T-cell (primary cell): ENCODE measurements around the gene HEPACAM. TPM values are rescaled to one million over a fixed set of nuclear protein-coding genes. Genes with fewer than 3 reads are reported as not detected.

Experiments
- ATAC-seq, 4 experiments: fragments of 200-7000 bp in 3 of 4; fragments of 150-1000 bp in 1 of 4; cut with Tn5 transposase; replicated peaks in 1 of 4; 1 replicate in 3 of 4; 2 replicates in 1 of 4; pipeline ENCODE4 v1.10.0; 2021; ENCODE audit warnings: moderate library complexity in 3 of 4, mild to moderate bottlenecking in 2 of 4, moderate number of reproducible peaks in 1 of 4
- CTCF ChIA-PET, 2 donors: fragments of 300-600 bp; sonication (Branson Sonifier 250); formaldehyde crosslinking; loops; one replicate each; lab custom pipeline; 2022; ENCODE audit warnings: antibody characterized with exemption in 2 of 2; lab: Charles Lee
- POLR2A ChIA-PET, 2 donors: fragments of 300-600 bp; sonication (Branson Sonifier 250); formaldehyde crosslinking; loops; one replicate each; lab custom pipeline; 2022; ENCODE audit warnings: antibody characterized with exemption in 2 of 2; lab: Charles Lee
- DNase-seq, 35 experiments: peaks; one replicate each; pipeline versions ENCODE4 v3.0.0 to v3.0.0-alpha.2; 2013 to 2023
- H3K27ac ChIP-seq: one replicate; pipeline ENCODE4 v1.5.1; 2013; ENCODE audit warnings: low read length
- H3K27me3 ChIP-seq, 2 experiments: replicated peaks in 1 of 2; 1 replicate in 1 of 2; 2 replicates in 1 of 2; pipeline versions ENCODE4 v1.6.1 to v1.7.0; 2013; ENCODE audit warnings: low read length in 1 of 2, mixed read lengths in 1 of 2; ENCODE audit not compliant: control insufficient read depth in 2 of 2, insufficient read depth in 2 of 2; ENCODE audit errors: extremely low read depth in 1 of 2
- H3K36me3 ChIP-seq, 2 donors: 1 replicate in 1 of 2; 2 replicates in 1 of 2; pipeline versions ENCODE4 v1.6.1 to v1.7.0; 2013; ENCODE audit warnings: low read length in 1 of 2; ENCODE audit not compliant: control insufficient read depth in 2 of 2, insufficient read depth in 1 of 2; ENCODE audit errors: extremely low read depth in 1 of 2
- H3K4me1 ChIP-seq, 2 experiments: 1 replicate in 1 of 2; 2 replicates in 1 of 2; pipeline versions ENCODE4 v1.6.1 to v1.7.0; 2013; ENCODE audit warnings: low read length in 2 of 2, mixed read lengths in 1 of 2; ENCODE audit not compliant: insufficient read depth in 2 of 2, control insufficient read depth in 1 of 2; ENCODE audit errors: extremely low read depth in 1 of 2
- H3K4me3 ChIP-seq, 2 donors: 1 replicate in 1 of 2; 2 replicates in 1 of 2; pipeline versions ENCODE4 v1.5.1 to v1.7.0; 2013; ENCODE audit warnings: mild to moderate bottlenecking in 2 of 2, low read length in 1 of 2, moderate library complexity in 1 of 2; ENCODE audit not compliant: control insufficient read depth in 1 of 2; ENCODE audit errors: extremely low read depth in 1 of 2
- H3K9me3 ChIP-seq: 2 replicates; pipeline ENCODE4 v1.7.0; 2013
- H3K27ac Mint-ChIP-seq, 2 donors: one replicate each; pipeline ENCODE4 v1.8.0; 2020 to 2021; ENCODE audit warnings: mild to moderate bottlenecking in 2 of 2, mixed read lengths in 2 of 2
- H3K27me3 Mint-ChIP-seq, 2 donors: one replicate each; pipeline ENCODE4 v1.8.0; 2021 to 2022; ENCODE audit warnings: mixed read lengths in 2 of 2
- H3K36me3 Mint-ChIP-seq: one replicate; pipeline ENCODE4 v1.8.0; 2021; ENCODE audit warnings: mixed read lengths
- H3K4me1 Mint-ChIP-seq, 3 donors: one replicate each; pipeline ENCODE4 v1.8.0; 2020 to 2022; ENCODE audit warnings: mixed read lengths in 3 of 3, mild to moderate bottlenecking in 1 of 3
- H3K4me3 Mint-ChIP-seq, 3 donors: one replicate each; pipeline ENCODE4 v1.8.0; 2020 to 2022; ENCODE audit warnings: mild to moderate bottlenecking in 3 of 3, mixed read lengths in 3 of 3, moderate library complexity in 3 of 3
- H3K9me3 Mint-ChIP-seq, 3 donors: one replicate each; pipeline ENCODE4 v1.8.0; 2020 to 2022; ENCODE audit warnings: mixed read lengths in 3 of 3
- WGBS: methylation state at CpG from one replicate; pipeline ENCODE4 v1.1.5; 2013; ENCODE audit warnings: missing lambda C conversion rate; ENCODE audit not compliant: insufficient coverage; 5-methylcytosine and 5-hydroxymethylcytosine counted together
- total RNA-seq, 35 experiments: library from RNA in 6 of 35; stranded (reverse) in 6 of 35; fragments of 120-200 nt in 1 of 35; gene quantifications; one replicate each; pipeline versions ENCODE4 v1.2.1 to v1.2.4 and lab custom pipeline; 2013 to 2026

Gene HEPACAM
- total RNA-seq, 5 donors from 2014 or later (not counting 1 experiment from before 2014, with no cell fraction given): not detected

- POLR2A ChIA-PET: no interaction called here
- CTCF ChIA-PET: no interaction called here
- H3K27ac Mint-ChIP-seq: no peak overlapping the region
- H3K36me3 Mint-ChIP-seq: no peaks in the 10 kb centered on the region
- no peak overlapping the region for H3K4me3 Mint-ChIP-seq
- H3K27me3 Mint-ChIP-seq: peaks cover 3 to 17% of the 10 kb centered on the region in 2 donors
- Histone ChIP-seq H3K9me3 (no peaks in the 10 kb centered on the region), H3K27ac (no peak overlapping the region), H3K36me3 (no peaks in the 10 kb centered on the region), H3K4me1 (peaks cover 0 to 4% of the 10 kb centered on the region in 2 experiments), H3K4me3 (no peak overlapping the region), H3K27me3 (peaks cover 0 to 36% of the 10 kb centered on the region in 2 experiments)
- DNase-seq: no peak
- 81% methylated on average over 3 of the region's 16 CpGs for WGBS
- no peaks in the 10 kb centered on the region for H3K9me3 Mint-ChIP-seq
- peaks cover 2 to 15% (median 7%) of the 10 kb centered on the region in 3 donors for H3K4me1 Mint-ChIP-seq
- ATAC-seq: no peak
Measured at GRCh38 chr11:124896071-124896750, 39.6 kb downstream of the HEPACAM start.

GRCh38 chr11:124895471-124895971, 40.3 kb downstream of the HEPACAM start:
- Mint-ChIP-seq H3K36me3 (no peaks in the 10 kb centered on the region), H3K27me3 (peaks cover 3 to 17% of the 10 kb centered on the region in 2 donors), H3K4me1 (peaks cover 2 to 15% (median 7%) of the 10 kb centered on the region in 3 donors), H3K9me3 (no peaks in the 10 kb centered on the region), H3K27ac (no peak overlapping the region), H3K4me3 (no peak overlapping the region)
- Histone ChIP-seq H3K27me3 (peaks cover 0 to 41% of the 10 kb centered on the region in 2 experiments), H3K4me3 (no peak overlapping the region), H3K27ac (no peak overlapping the region), H3K4me1 (peaks cover 0 to 4% of the 10 kb centered on the region in 2 experiments), H3K9me3 (no peaks in the 10 kb centered on the region), H3K36me3 (no peaks in the 10 kb centered on the region)
- ChIA-PET CTCF (no interaction called here), POLR2A (no interaction called here)
- ATAC-seq: no peak
- 88% methylated on average over 17 of the region's 20 CpGs for WGBS
- no peak for DNase-seq

GRCh38 chr11:124894606-124895430, 41.0 kb downstream of the HEPACAM start:
- no peak for DNase-seq
- Mint-ChIP-seq H3K4me1 (peaks cover 2 to 15% (median 7%) of the 10 kb centered on the region in 3 donors), H3K27me3 (peaks cover 3 to 17% of the 10 kb centered on the region in 2 donors), H3K27ac (no peak overlapping the region), H3K4me3 (no peak overlapping the region), H3K9me3 (no peaks in the 10 kb centered on the region), H3K36me3 (no peaks in the 10 kb centered on the region)
- H3K4me3 ChIP-seq: no peak overlapping the region
- peaks cover 0 to 4% of the 10 kb centered on the region in 2 experiments for H3K4me1 ChIP-seq
- no peaks in the 10 kb centered on the region for H3K9me3 ChIP-seq
- POLR2A ChIA-PET: no interaction called here
- H3K36me3 ChIP-seq: no peaks in the 10 kb centered on the region
- no peak overlapping the region for H3K27ac ChIP-seq
- no peak for ATAC-seq
- WGBS: 55% methylated on average over 3 of the region's 4 CpGs
- H3K27me3 ChIP-seq: peaks cover 0 to 41% of the 10 kb centered on the region in 2 experiments
- CTCF ChIA-PET: no interaction called here

DNA sequence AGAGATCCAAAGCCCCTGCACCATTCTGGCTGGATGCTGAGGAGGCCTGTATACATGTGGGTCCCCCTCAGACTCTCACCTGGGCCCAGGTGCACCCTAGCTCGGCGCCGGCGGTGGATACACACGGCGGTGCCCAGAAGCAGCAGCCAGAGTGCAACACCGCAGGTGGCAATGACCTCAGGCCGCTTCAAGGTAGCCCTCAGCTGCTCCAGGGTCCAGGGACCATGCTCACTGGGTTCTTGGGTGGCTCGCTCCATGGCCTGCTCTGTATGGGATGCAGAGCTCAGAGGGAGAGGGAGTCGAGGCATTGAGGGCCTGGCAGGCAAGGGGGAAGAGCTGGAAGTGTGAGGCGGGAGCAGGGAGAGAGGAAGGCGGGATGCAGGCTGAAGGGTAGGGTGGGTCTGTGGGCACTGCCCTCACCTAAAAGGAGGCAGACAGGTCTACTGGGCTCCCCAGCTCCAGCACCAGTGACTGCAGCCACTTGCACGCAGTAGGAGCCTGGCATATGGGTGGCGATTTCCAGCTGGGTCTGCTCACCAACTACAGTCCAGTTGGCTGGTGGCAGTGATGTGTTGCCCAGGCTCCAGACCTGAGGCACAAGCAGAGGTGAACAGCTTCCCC, 42.0 kb downstream of the HEPACAM start:
- Histone ChIP-seq H3K36me3 (no peaks in the 10 kb centered on the region), H3K9me3 (no peaks in the 10 kb centered on the region), H3K4me1 (peaks cover 0 to 4% of the 10 kb centered on the region in 2 experiments), H3K27me3 (peaks cover 0 to 39% of the 10 kb centered on the region in 2 experiments), H3K27ac (no peak overlapping the region), H3K4me3 (no peak overlapping the region)
- no peak for DNase-seq
- Mint-ChIP-seq H3K27ac (no peak overlapping the region), H3K36me3 (no peaks in the 10 kb centered on the region), H3K27me3 (peaks cover 3 to 11% of the 10 kb centered on the region in 2 donors), H3K4me1 (peaks cover 2 to 15% (median 7%) of the 10 kb centered on the region in 3 donors), H3K4me3 (no peak overlapping the region), H3K9me3 (no peaks in the 10 kb centered on the region)
- POLR2A ChIA-PET: no interaction called here
- CTCF ChIA-PET: interaction anchor here in 1 of 2 donors (0.5 kb wide), 2 partner anchors 22 to 28 kb away, joined by 3 read pairs; no protein-coding TSS in a partner anchor
- no peak for ATAC-seq
- 89% methylated on average over 12 of the region's 14 CpGs for WGBS

- DNase-seq: no peak
- POLR2A ChIA-PET: no interaction called here
Measured at GRCh38 chr11:124892750-124893454, 42.9 kb downstream of the HEPACAM start.

More at GRCh38 chr11:124892750-124893454, 42.9 kb downstream of the HEPACAM start:
- Mint-ChIP-seq H3K4me1 (peaks cover 2 to 15% (median 5%) of the 10 kb centered on the region in 3 donors), H3K4me3 (no peak overlapping the region), H3K27me3 (peaks cover 11 to 12% of the 10 kb centered on the region in 2 donors), H3K27ac (no peak overlapping the region), H3K36me3 (no peaks in the 10 kb centered on the region), H3K9me3 (no peaks in the 10 kb centered on the region)
- H3K27ac ChIP-seq: no peak overlapping the region
- no peaks in the 10 kb centered on the region for H3K9me3 ChIP-seq
- 79% methylated on average over 9 of the region's 9 CpGs for WGBS
- H3K36me3 ChIP-seq: no peaks in the 10 kb centered on the region
- CTCF ChIA-PET: interaction anchor here in 1 of 2 donors (0.7 kb wide), 1 partner anchor 134 kb away, joined by 3 read pairs; no protein-coding TSS in a partner anchor
- ATAC-seq: peak in 1 of 4 experiments; percentile 24
- H3K4me3 ChIP-seq: no peak overlapping the region
- peaks cover 0 to 35% of the 10 kb centered on the region in 2 experiments for H3K27me3 ChIP-seq
- H3K4me1 ChIP-seq: peaks cover 0 to 4% of the 10 kb centered on the region in 2 experiments
